KOPT-K1 (cell line): ENCODE measurements around the gene GALNT18.

Experiments
- H3K27ac ChIP-seq: fragments of 200-600 bp; sonication (generic); 2 replicates; pipeline ENCODE4 v1.5.1; 2016; ENCODE audit warnings: antibody characterized with exemption, mild to moderate bottlenecking, low read depth, low read length; ENCODE audit not compliant: poor library complexity, severe bottlenecking
- H3K36me3 ChIP-seq: fragments of 200-600 bp; sonication (generic); 2 replicates; pipeline ENCODE4 v1.5.1; 2017; ENCODE audit warnings: antibody characterized with exemption, mild to moderate bottlenecking, low read length, moderate library complexity; ENCODE audit not compliant: insufficient read depth
- H3K9me3 ChIP-seq: fragments of 200-600 bp; sonication (generic); 2 replicates; pipeline ENCODE4 v1.5.1; 2017; ENCODE audit warnings: antibody characterized with exemption, low read length, mild to moderate bottlenecking; ENCODE audit not compliant: insufficient read depth, poor library complexity, severe bottlenecking

The GALNT18 gene

GRCh38 chr11:11329062-11329806 lies 292.6 kb downstream of the GALNT18 start:
- no peak overlapping the region for H3K27ac ChIP-seq

GRCh38 chr11:11324090-11324489 lies 297.7 kb downstream of the GALNT18 start:
- Histone ChIP-seq H3K27ac (no peak overlapping the region), H3K9me3 (no peaks in the 10 kb centered on the region), H3K36me3 (no peaks in the 10 kb centered on the region)

More at GRCh38 chr11:11329062-11329806, 292.6 kb downstream of the GALNT18 start:
- Histone ChIP-seq H3K9me3 (no peaks in the 10 kb centered on the region), H3K36me3 (no peaks in the 10 kb centered on the region)

GRCh38 chr11:11322101-11322500 lies 299.7 kb downstream of the GALNT18 start:
- Histone ChIP-seq H3K9me3 (no peaks in the 10 kb centered on the region), H3K27ac (no peak overlapping the region), H3K36me3 (no peaks in the 10 kb centered on the region)

GRCh38 chr11:11320825-11321224 lies 301.0 kb downstream of the GALNT18 start:
- Histone ChIP-seq H3K36me3 (no peaks in the 10 kb centered on the region), H3K27ac (no peak overlapping the region), H3K9me3 (no peaks in the 10 kb centered on the region)

- Histone ChIP-seq H3K9me3 (no peaks in the 10 kb centered on the region), H3K27ac (no peak overlapping the region), H3K36me3 (no peaks in the 10 kb centered on the region)
Observed at GRCh38 chr11:11318961-11319360, 302.8 kb downstream of the GALNT18 start.

- H3K9me3 ChIP-seq, result no peaks in the 10 kb centered on the region
- H3K27ac ChIP-seq, result no peak overlapping the region
- no peaks in the 10 kb centered on the region for H3K36me3 ChIP-seq
Observed at GRCh38 chr11:11318461-11318860, 303.3 kb downstream of the GALNT18 start.

GRCh38 chr11:11316651-11317230 lies 305.1 kb downstream of the GALNT18 start:
- Histone ChIP-seq H3K9me3 (no peaks in the 10 kb centered on the region), H3K27ac (no peak overlapping the region), H3K36me3 (no peaks in the 10 kb centered on the region)

GRCh38 chr11:11313902-11314692 lies 307.7 kb downstream of the GALNT18 start:
- no peak overlapping the region for H3K27ac ChIP-seq
- no peaks in the 10 kb centered on the region for H3K9me3 ChIP-seq
- no peaks in the 10 kb centered on the region for H3K36me3 ChIP-seq

GRCh38 chr11:11313426-11313825 lies 308.4 kb downstream of the GALNT18 start:
- Histone ChIP-seq H3K36me3 (no peaks in the 10 kb centered on the region), H3K9me3 (no peaks in the 10 kb centered on the region), H3K27ac (no peak overlapping the region)

GRCh38 chr11:11312738-11313137 lies 309.1 kb downstream of the GALNT18 start:
- Histone ChIP-seq H3K9me3 (no peaks in the 10 kb centered on the region), H3K36me3 (no peaks in the 10 kb centered on the region), H3K27ac (no peak overlapping the region)

- Histone ChIP-seq H3K9me3 (no peaks in the 10 kb centered on the region), H3K36me3 (no peaks in the 10 kb centered on the region), H3K27ac (no peak overlapping the region)
Observed at GRCh38 chr11:11311169-11311568, 310.6 kb downstream of the GALNT18 start.

- H3K9me3 ChIP-seq, result no peaks in the 10 kb centered on the region
- H3K36me3 ChIP-seq, result no peaks in the 10 kb centered on the region
- no peak overlapping the region for H3K27ac ChIP-seq
Observed at GRCh38 chr11:11309906-11310305, 311.9 kb downstream of the GALNT18 start.

GRCh38 chr11:11308249-11308648 lies 313.6 kb downstream of the GALNT18 start:
- Histone ChIP-seq H3K9me3 (no peaks in the 10 kb centered on the region), H3K27ac (no peak overlapping the region), H3K36me3 (no peaks in the 10 kb centered on the region)

- Histone ChIP-seq H3K27ac (no peak overlapping the region), H3K9me3 (no peaks in the 10 kb centered on the region), H3K36me3 (no peaks in the 10 kb centered on the region)
Observed at GRCh38 chr11:11306855-11307254, 314.9 kb downstream of the GALNT18 start.

- H3K9me3 ChIP-seq, result no peaks in the 10 kb centered on the region
- H3K27ac ChIP-seq, result no peak overlapping the region
- no peaks in the 10 kb centered on the region for H3K36me3 ChIP-seq
Observed at GRCh38 chr11:11304550-11304949, 317.3 kb downstream of the GALNT18 start.
